Liver (tissue), 9 donors: Measurements from ENCODE around the gene VGF. TPM values are rescaled to one million over a fixed set of nuclear protein-coding genes. Genes with fewer than 3 reads are reported as not detected.

Source experiments
- DNase-seq: peaks from one replicate; pipeline ENCODE4 v3.0.0-alpha.2; 2017; ENCODE audit warnings: low spot score
- H3K27ac ChIP-seq, 2 donors: one replicate each; pipeline ENCODE4 v1.7.0; 2013; ENCODE audit warnings: inconsistent platforms in 2 of 2, low read length in 2 of 2, control low read depth in 1 of 2, low read depth in 1 of 2, mild to moderate bottlenecking in 1 of 2
- H3K27me3 ChIP-seq, 4 donors: one replicate each; pipeline versions ENCODE4 v1.6.1 to v1.7.0; 2013; ENCODE audit warnings: low read length in 3 of 4, inconsistent platforms in 1 of 4, mild to moderate bottlenecking in 1 of 4, moderate library complexity in 1 of 4; ENCODE audit not compliant: control insufficient read depth in 4 of 4, insufficient read depth in 4 of 4
- H3K36me3 ChIP-seq, 4 donors: one replicate each; pipeline versions ENCODE4 v1.6.1 to v1.7.0; 2013; ENCODE audit warnings: low read length in 3 of 4, mild to moderate bottlenecking in 3 of 4, low read depth in 1 of 4, moderate library complexity in 1 of 4; ENCODE audit not compliant: control insufficient read depth in 4 of 4, insufficient read depth in 3 of 4
- H3K4me1 ChIP-seq, 4 donors: one replicate each; pipeline versions ENCODE4 v1.6.1 to v1.7.0; 2013; ENCODE audit warnings: low read length in 3 of 4, mild to moderate bottlenecking in 3 of 4, moderate library complexity in 1 of 4; ENCODE audit not compliant: control insufficient read depth in 4 of 4, insufficient read depth in 4 of 4
- H3K4me3 ChIP-seq, 3 donors: one replicate each; pipeline versions ENCODE4 v1.6.1 to v1.7.0; 2013; ENCODE audit warnings: low read length in 3 of 3, control low read depth in 1 of 3, low read depth in 1 of 3, mild to moderate bottlenecking in 1 of 3
- H3K9ac ChIP-seq, 2 donors: one replicate each; pipeline ENCODE4 v1.7.0; 2013; ENCODE audit warnings: low read length in 2 of 2, mild to moderate bottlenecking in 2 of 2, moderate library complexity in 2 of 2, control low read depth in 1 of 2, low read depth in 1 of 2
- H3K9me3 ChIP-seq, 4 donors: one replicate each; pipeline versions ENCODE4 v1.6.1 to v1.7.0; 2013; ENCODE audit warnings: low read length in 3 of 4; ENCODE audit not compliant: control insufficient read depth in 4 of 4
- EGR1 ChIP-seq, 2 donors: IDR thresholded peaks; 2 replicates each; pipeline ENCODE4 v1.6.1; 2016 to 2018; ENCODE audit warnings: antibody characterized with exemption in 2 of 2, low read depth in 2 of 2
- FOXA2 ChIP-seq: IDR thresholded peaks from 2 replicates; pipeline ENCODE4 v1.6.1; 2016; ENCODE audit warnings: antibody characterized with exemption
- GABPA ChIP-seq, 2 donors: IDR thresholded peaks in 1 of 2; conservative IDR thresholded peaks in 1 of 2; 2 replicates each; pipeline ENCODE4 v1.6.1; 2016; ENCODE audit warnings: antibody characterized with exemption in 2 of 2, mild to moderate bottlenecking in 1 of 2, moderate library complexity in 1 of 2
- HNF4A ChIP-seq, 2 donors: conservative IDR thresholded peaks; 2 replicates each; pipeline ENCODE4 v1.6.1; 2016; ENCODE audit warnings: antibody characterized with exemption in 2 of 2, mild to moderate bottlenecking in 2 of 2
- HNF4G ChIP-seq: IDR thresholded peaks from 2 replicates; pipeline ENCODE4 v1.6.1; 2016; ENCODE audit warnings: antibody characterized with exemption
- JUND ChIP-seq, 2 donors: IDR thresholded peaks; 2 replicates each; pipeline ENCODE4 v1.6.1; 2016; ENCODE audit warnings: antibody characterized with exemption in 2 of 2
- NR2F2 ChIP-seq: IDR thresholded peaks from 2 replicates; pipeline ENCODE4 v1.6.1; 2016; ENCODE audit warnings: antibody characterized with exemption
- RAD21 ChIP-seq, 2 donors: IDR thresholded peaks; 2 replicates each; pipeline ENCODE4 v1.6.1; 2016; ENCODE audit warnings: antibody characterized with exemption in 2 of 2, mild to moderate bottlenecking in 2 of 2
- REST ChIP-seq: IDR thresholded peaks from 2 replicates; pipeline ENCODE4 v1.6.1; 2016; ENCODE audit warnings: antibody characterized with exemption, mild to moderate bottlenecking
- RXRA ChIP-seq, 2 donors: IDR thresholded peaks; 2 replicates each; pipeline ENCODE4 v1.6.1; 2017 to 2018; ENCODE audit warnings: antibody characterized with exemption in 2 of 2, mild to moderate bottlenecking in 1 of 2
- SP1 ChIP-seq: IDR thresholded peaks from 2 replicates; pipeline ENCODE4 v1.6.1; 2018; ENCODE audit warnings: antibody characterized with exemption, mild to moderate bottlenecking
- TAF1 ChIP-seq: conservative IDR thresholded peaks from 2 replicates; pipeline ENCODE4 v1.6.1; 2016; ENCODE audit warnings: antibody characterized with exemption, mild to moderate bottlenecking
- YY1 ChIP-seq: IDR thresholded peaks from 2 replicates; pipeline ENCODE4 v1.6.1; 2016; ENCODE audit warnings: antibody characterized with exemption, mild to moderate bottlenecking
- WGBS: extraction: QIAGEN DNeasy Blood & Tissue Kit; methylation state at CpG from one replicate; pipeline ENCODE4 v1.1.7; 2013; 5-methylcytosine and 5-hydroxymethylcytosine counted together
- polyA plus RNA-seq, 2 donors: library from polyadenylated mRNA; stranded (reverse) in 1 of 2; unstranded in 1 of 2; fragments of 200-250 nt in 1 of 2; fragments of >200 nt in 1 of 2; fragmentation: Nextera tagmentation in 1 of 2; extraction: Ambion mirVana in 1 of 2; gene quantifications; one replicate each; pipeline versions ENCODE4 v1.2.1 to v1.2.3, GENCODE V29; 2013 to 2015
- total RNA-seq, 2 donors: library from RNA; depleted of rRNA; stranded (reverse); fragments of >200 nt; gene quantifications; one replicate each; pipeline ENCODE4 v1.2.3, GENCODE V29; 2014
- TF ChIP-seq, protein P1 (sequence below): fragments of 150-350 bp; IDR thresholded peaks from 2 replicates; pipeline ENCODE4 v1.5.1; 2017; ENCODE audit warnings: improper control_type of control experiment, low read depth, low read length; ENCODE audit not compliant: missing input control
- TF ChIP-seq, protein P2 (sequence below): IDR thresholded peaks from 2 replicates; pipeline ENCODE4 v1.6.1; 2016; ENCODE audit warnings: antibody characterized with exemption
- TF ChIP-seq, protein P3 (sequence below): IDR thresholded peaks from 2 replicates; pipeline ENCODE4 v1.6.1; 2016; ENCODE audit warnings: antibody characterized with exemption
- donor health status: healthy.
- donor health status: healthy.
- donor health status: healthy.
- donor health status: healthy.
- donor health status: healthy.

Gene VGF
- total and polyA plus RNA-seq, 4 donors: not detected

DNA sequence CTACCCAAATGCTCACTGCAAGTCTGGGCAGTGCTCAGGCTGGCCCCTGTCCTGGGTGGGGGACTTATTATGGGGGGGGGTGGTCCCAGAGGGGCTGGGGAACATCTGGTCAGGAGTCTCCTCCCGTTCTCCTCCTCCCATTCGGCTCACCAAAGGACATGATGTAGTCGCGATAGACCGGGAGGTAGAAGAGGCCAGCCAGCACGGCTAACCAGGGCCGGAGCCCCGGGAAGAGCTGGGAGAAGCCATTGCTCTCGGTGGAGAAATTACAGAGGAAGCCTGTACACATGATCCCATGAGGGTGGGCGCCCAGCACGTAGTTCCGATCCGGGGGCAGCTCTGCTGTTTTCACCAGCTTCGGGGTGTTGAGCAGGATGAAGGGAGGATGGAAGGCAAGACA is 33.1 kb upstream of the VGF start:
- no peak for DNase-seq
- no peak overlapping the region for H3K4me3 ChIP-seq
- H3K9ac ChIP-seq: no peak overlapping the region
- H3K27me3 ChIP-seq: no peaks in the 10 kb centered on the region
- 89% methylated on average over 14 of the region's 14 CpGs for WGBS
- peaks cover 0 to 1% (median 0%) of the 10 kb centered on the region in 4 donors for H3K36me3 ChIP-seq
- no peak overlapping the region for H3K27ac ChIP-seq
- H3K9me3 ChIP-seq: no peaks in the 10 kb centered on the region
- H3K4me1 ChIP-seq: peaks cover 2 to 27% (median 15%) of the 10 kb centered on the region in 4 donors
- TF ChIP-seq HNF4G: no peak
- TF ChIP-seq REST: no peak
- TF ChIP-seq SP1: no peak
- no peak for TF ChIP-seq RXRA (IDR thresholded peaks at IDR 0.05)
- no peak for TF ChIP-seq RAD21 (IDR thresholded peaks at IDR 0.05)
- TF ChIP-seq HNF4A (conservative IDR thresholded peaks at IDR 0.05): no peak
- TF ChIP-seq, protein P1, sequence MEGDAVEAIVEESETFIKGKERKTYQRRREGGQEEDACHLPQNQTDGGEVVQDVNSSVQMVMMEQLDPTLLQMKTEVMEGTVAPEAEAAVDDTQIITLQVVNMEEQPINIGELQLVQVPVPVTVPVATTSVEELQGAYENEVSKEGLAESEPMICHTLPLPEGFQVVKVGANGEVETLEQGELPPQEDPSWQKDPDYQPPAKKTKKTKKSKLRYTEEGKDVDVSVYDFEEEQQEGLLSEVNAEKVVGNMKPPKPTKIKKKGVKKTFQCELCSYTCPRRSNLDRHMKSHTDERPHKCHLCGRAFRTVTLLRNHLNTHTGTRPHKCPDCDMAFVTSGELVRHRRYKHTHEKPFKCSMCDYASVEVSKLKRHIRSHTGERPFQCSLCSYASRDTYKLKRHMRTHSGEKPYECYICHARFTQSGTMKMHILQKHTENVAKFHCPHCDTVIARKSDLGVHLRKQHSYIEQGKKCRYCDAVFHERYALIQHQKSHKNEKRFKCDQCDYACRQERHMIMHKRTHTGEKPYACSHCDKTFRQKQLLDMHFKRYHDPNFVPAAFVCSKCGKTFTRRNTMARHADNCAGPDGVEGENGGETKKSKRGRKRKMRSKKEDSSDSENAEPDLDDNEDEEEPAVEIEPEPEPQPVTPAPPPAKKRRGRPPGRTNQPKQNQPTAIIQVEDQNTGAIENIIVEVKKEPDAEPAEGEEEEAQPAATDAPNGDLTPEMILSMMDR: no peak
- TF ChIP-seq JUND (IDR thresholded peaks at IDR 0.05): no peak
- TF ChIP-seq EGR1 (IDR thresholded peaks at IDR 0.05; ENCODE audit: low read depth in 2 of 2): no peak
- TF ChIP-seq FOXA2: no peak
- TF ChIP-seq GABPA (IDR thresholded peaks at IDR 0.05 in 1 of 2, conservative IDR thresholded peaks at IDR 0.05 in 1 of 2): no peak
- TF ChIP-seq, protein P2, sequence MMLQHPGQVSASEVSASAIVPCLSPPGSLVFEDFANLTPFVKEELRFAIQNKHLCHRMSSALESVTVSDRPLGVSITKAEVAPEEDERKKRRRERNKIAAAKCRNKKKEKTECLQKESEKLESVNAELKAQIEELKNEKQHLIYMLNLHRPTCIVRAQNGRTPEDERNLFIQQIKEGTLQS: no peak
- TF ChIP-seq YY1: no peak
- TF ChIP-seq NR2F2: no peak

DNA sequence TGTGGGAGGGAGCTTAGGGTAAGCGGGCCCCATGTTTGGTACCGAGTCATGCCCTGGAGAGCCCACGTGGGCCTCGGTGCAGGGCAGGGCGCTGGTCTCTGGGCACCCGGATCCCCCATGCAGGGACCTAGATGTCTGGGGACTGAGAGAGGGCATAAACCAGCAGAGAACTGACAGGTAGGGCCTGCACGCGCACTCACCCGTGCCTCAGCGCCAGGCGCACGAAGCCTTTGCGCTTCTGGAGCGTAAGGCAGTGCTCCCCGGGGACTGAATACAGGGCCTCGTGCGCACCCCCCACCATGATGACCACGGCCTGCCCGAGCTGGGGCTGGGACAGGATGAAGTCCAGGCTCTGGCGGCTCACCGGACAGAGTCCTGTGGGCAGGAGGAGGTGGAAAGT is 32.6 kb upstream of the VGF start:
- peaks cover 0 to 1% (median 0%) of the 10 kb centered on the region in 4 donors for H3K36me3 ChIP-seq
- no peak for TF ChIP-seq RXRA (IDR thresholded peaks at IDR 0.05)
- no peak for TF ChIP-seq TAF1
- TF ChIP-seq JUND (IDR thresholded peaks at IDR 0.05): no peak
- TF ChIP-seq, protein P3, sequence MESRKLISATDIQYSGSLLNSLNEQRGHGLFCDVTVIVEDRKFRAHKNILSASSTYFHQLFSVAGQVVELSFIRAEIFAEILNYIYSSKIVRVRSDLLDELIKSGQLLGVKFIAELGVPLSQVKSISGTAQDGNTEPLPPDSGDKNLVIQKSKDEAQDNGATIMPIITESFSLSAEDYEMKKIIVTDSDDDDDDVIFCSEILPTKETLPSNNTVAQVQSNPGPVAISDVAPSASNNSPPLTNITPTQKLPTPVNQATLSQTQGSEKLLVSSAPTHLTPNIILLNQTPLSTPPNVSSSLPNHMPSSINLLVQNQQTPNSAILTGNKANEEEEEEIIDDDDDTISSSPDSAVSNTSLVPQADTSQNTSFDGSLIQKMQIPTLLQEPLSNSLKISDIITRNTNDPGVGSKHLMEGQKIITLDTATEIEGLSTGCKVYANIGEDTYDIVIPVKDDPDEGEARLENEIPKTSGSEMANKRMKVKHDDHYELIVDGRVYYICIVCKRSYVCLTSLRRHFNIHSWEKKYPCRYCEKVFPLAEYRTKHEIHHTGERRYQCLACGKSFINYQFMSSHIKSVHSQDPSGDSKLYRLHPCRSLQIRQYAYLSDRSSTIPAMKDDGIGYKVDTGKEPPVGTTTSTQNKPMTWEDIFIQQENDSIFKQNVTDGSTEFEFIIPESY: no peak
- no peaks in the 10 kb centered on the region for H3K27me3 ChIP-seq
- H3K4me1 ChIP-seq: peaks cover 2 to 27% (median 15%) of the 10 kb centered on the region in 4 donors
- no peak overlapping the region for H3K9ac ChIP-seq
- 90% methylated on average over 21 of the region's 21 CpGs for WGBS
- no peak overlapping the region for H3K27ac ChIP-seq
- no peaks in the 10 kb centered on the region for H3K9me3 ChIP-seq
- no peak for DNase-seq
- H3K4me3 ChIP-seq: no peak overlapping the region
